Measurements from ENCODE around the gene PRKAR1A.

PRKAR1A gene

GRCh38 chr17:68544111-68544915, 32.1 kb downstream of the PRKAR1A start:
- DNase-seq: no peak

GRCh38 chr17:68556551-68556950, 44.3 kb downstream of the PRKAR1A start:
- no peak for DNase-seq

- DNase-seq: no peak
These were observed 47.1 kb downstream of the PRKAR1A start for GRCh38 chr17:68559316-68559715.

- no peak for DNase-seq
These were observed 48.9 kb downstream of the PRKAR1A start for GRCh38 chr17:68560966-68561720.

- no peak for DNase-seq
These were observed 50.5 kb downstream of the PRKAR1A start for GRCh38 chr17:68562736-68563135.

GRCh38 chr17:68564415-68565111, 52.3 kb downstream of the PRKAR1A start:
- DNase-seq: no peak

GRCh38 chr17:68565661-68566441, 53.6 kb downstream of the PRKAR1A start:
- DNase-seq: no peak

GRCh38 chr17:68566442-68566738, 54.2 kb downstream of the PRKAR1A start:
- DNase-seq: no peak

- no peak for DNase-seq
These were observed 54.8 kb downstream of the PRKAR1A start for GRCh38 chr17:68567035-68567434.

- no peak for DNase-seq
These were observed 55.4 kb downstream of the PRKAR1A start for GRCh38 chr17:68567581-68567980.

GRCh38 chr17:68568581-68568980, 56.4 kb downstream of the PRKAR1A start:
- DNase-seq: no peak

GRCh38 chr17:68569346-68569745, 57.1 kb downstream of the PRKAR1A start:
- DNase-seq: no peak

- DNase-seq: no peak
These were observed 58.3 kb downstream of the PRKAR1A start for GRCh38 chr17:68570526-68570925.

- no peak for DNase-seq
These were observed 60.1 kb downstream of the PRKAR1A start for GRCh38 chr17:68572138-68572842.

- DNase-seq: no peak
These were observed 61.1 kb downstream of the PRKAR1A start for GRCh38 chr17:68573338-68573737.

- no peak for DNase-seq
These were observed 63.9 kb downstream of the PRKAR1A start for GRCh38 chr17:68576137-68576536.

GRCh38 chr17:68576811-68577496, 64.7 kb downstream of the PRKAR1A start:
- no peak for DNase-seq

- DNase-seq: no peak
These were observed 65.2 kb downstream of the PRKAR1A start for GRCh38 chr17:68577497-68577821.

GRCh38 chr17:68578236-68578635, 66.0 kb downstream of the PRKAR1A start:
- no peak for DNase-seq

GRCh38 chr17:68579194-68579927, 67.1 kb downstream of the PRKAR1A start:
- DNase-seq: no peak

- DNase-seq: no peak
These were observed 68.1 kb downstream of the PRKAR1A start for GRCh38 chr17:68580236-68580770.
